ENCODE data around the gene RAVER1. TPM values are rescaled to one million over a fixed set of nuclear protein-coding genes. Genes with fewer than 3 reads are reported as not detected.

The RAVER1 gene
- total and polyA plus RNA-seq, 9 of the 15 experiments (the other 6 are each of a cell fraction or from before 2014, with no cell fraction given) = 0.06 to 113 (median 7.0) TPM

GRCh38 chr19:10270180-10270615, 63.1 kb downstream of the RAVER1 start (continued):
- no peak for TF ChIP-seq THAP7 (CRISPR knock-in tag; IDR thresholded peaks at IDR 0.05)
- 0 out of 2 replicates have a peak, but pooled peaks have one; percentile 25 for TF ChIP-seq TAF7 (tag; IDR thresholded peaks at IDR 0.05)
- no peak for TF ChIP-seq POLR3G (IDR thresholded peaks at IDR 0.05; ENCODE audit: extremely low read depth, insufficient read length, insufficient replicate concordance)
- TF ChIP-seq CHD1 (IDR thresholded peaks at IDR 0.05; ENCODE audit: low read length) = peak; percentile 33
- TF ChIP-seq CBFA2T3 (IDR thresholded peaks at IDR 0.05) = no peak
- peak; percentile 84 for TF ChIP-seq SPI1 (IDR thresholded peaks at IDR 0.05; ENCODE audit: borderline replicate concordance, low read depth, low read length)
- TF ChIP-seq NCOA1 (IDR thresholded peaks at IDR 0.05; ENCODE audit: low read depth) = no peak
- no peak; the same call in 1 of the 2 replicates for TF ChIP-seq CREB1 (IDR thresholded peaks at IDR 0.05)
- 0 out of 2 replicates have a peak, but pooled peaks have one; percentile 3 for TF ChIP-seq CREB1 (CRISPR knock-in tag; IDR thresholded peaks at IDR 0.05)
- TF ChIP-seq CHAMP1 (IDR thresholded peaks at IDR 0.05) = no peak
- TF ChIP-seq ESRRB (CRISPR knock-in tag; IDR thresholded peaks at IDR 0.05; ENCODE audit: borderline replicate concordance) = no peak
- TF ChIP-seq NCOA6 (IDR thresholded peaks at IDR 0.05) = peak; percentile 49; the same call in 1 of the 2 replicates
- no peak for TF ChIP-seq ELF1 (tag; IDR thresholded peaks at IDR 0.05)
- no peak for TF ChIP-seq KDM2B (CRISPR knock-in tag; IDR thresholded peaks at IDR 0.05)
- TF ChIP-seq CBFB (CRISPR knock-in tag; IDR thresholded peaks at IDR 0.05) = peak; percentile 31; the same call in 1 of the 2 replicates
- no peak for TF ChIP-seq POLR2A (conservative IDR thresholded peaks at IDR 0.05)
- TF ChIP-seq ZNF740 (CRISPR knock-in tag; IDR thresholded peaks at IDR 0.05) = no peak
- TF ChIP-seq ZNF740 (tag; IDR thresholded peaks at IDR 0.05) = no peak
- no peak for TF ChIP-seq FOXJ2 (tag; IDR thresholded peaks at IDR 0.05)
- TF ChIP-seq SMAD1 (IDR thresholded peaks at IDR 0.05; ENCODE audit: low read depth, low read length, partially characterized antibody) = no peak
- peak; percentile 31; the same call in 1 of the 2 replicates for TF ChIP-seq EGR1 (conservative IDR thresholded peaks at IDR 0.05)
- TF ChIP-seq MLLT1 (IDR thresholded peaks at IDR 0.05) = no peak
- no peak for TF ChIP-seq CHD4 (IDR thresholded peaks at IDR 0.05; ENCODE audit: insufficient read depth, insufficient replicate concordance, low read depth, low read length, poor library complexity, severe bottlenecking)
- no peak for TF ChIP-seq POLR2B (IDR thresholded peaks at IDR 0.05; ENCODE audit: low read depth, partially characterized antibody)
- TF ChIP-seq SAFB (IDR thresholded peaks at IDR 0.05; ENCODE audit: borderline replicate concordance, low read depth, low read length) = peak; percentile 82; the same call in 1 of the 2 replicates
- no peak for TF ChIP-seq NR2C1 (IDR thresholded peaks at IDR 0.05)
- TF ChIP-seq NR2C1 (tag; IDR thresholded peaks at IDR 0.05) = no peak

All from K562 (cell line).